KMS-11 (cell line): ENCODE results near the gene DOK5.

Source experiments
- H2AFZ ChIP-seq: fragments of 200-600 bp; sonication (generic); 2 replicates; pipeline ENCODE4 v1.6.1; 2016; ENCODE audit warnings: antibody characterized with exemption, mixed run types, low read depth
- H3K27ac ChIP-seq: fragments of 200-600 bp; sonication (generic); 2 replicates; pipeline ENCODE4 v1.6.1; 2016; ENCODE audit warnings: mild to moderate bottlenecking, mixed run types
- H3K27me3 ChIP-seq: fragments of 200-600 bp; sonication (generic); 2 replicates; pipeline ENCODE4 v1.6.1; 2017; ENCODE audit warnings: mild to moderate bottlenecking, low read depth, mixed run types, moderate library complexity; ENCODE audit not compliant: insufficient read depth
- H3K36me3 ChIP-seq: fragments of 200-600 bp; sonication (generic); 2 replicates; pipeline ENCODE4 v1.6.1; 2017; ENCODE audit warnings: mild to moderate bottlenecking, mixed run types; ENCODE audit not compliant: insufficient read depth
- H3K4me1 ChIP-seq: fragments of 200-600 bp; sonication (generic); 2 replicates; pipeline ENCODE4 v1.6.1; 2016; ENCODE audit warnings: mild to moderate bottlenecking, low read depth, mixed run types; ENCODE audit not compliant: poor library complexity, severe bottlenecking
- H3K4me2 ChIP-seq: fragments of 200-600 bp; sonication (generic); 2 replicates; pipeline ENCODE4 v1.7.0; 2016; ENCODE audit warnings: mild to moderate bottlenecking, mixed run types
- H3K4me3 ChIP-seq: fragments of 200-600 bp; sonication (generic); IDR thresholded peaks from 2 replicates; pipeline ENCODE4 v1.6.1; 2017; ENCODE audit warnings: low read depth, low read length, mixed read lengths; ENCODE audit not compliant: insufficient read depth
- H3K79me2 ChIP-seq: fragments of 200-600 bp; sonication (generic); 2 replicates; pipeline ENCODE4 v1.6.1; 2016; ENCODE audit warnings: low read depth, mixed run types; ENCODE audit not compliant: insufficient read depth
- H3K9ac ChIP-seq: fragments of 200-600 bp; sonication (generic); 2 replicates; pipeline ENCODE4 v1.6.1; 2016; ENCODE audit warnings: mild to moderate bottlenecking, mixed run types
- H4K20me1 ChIP-seq: fragments of 200-600 bp; sonication (generic); 2 replicates; pipeline ENCODE4 v1.6.1; 2016; ENCODE audit warnings: mild to moderate bottlenecking, mixed run types; ENCODE audit not compliant: insufficient read depth
- TF ChIP-seq, protein P1 (sequence below): fragments of 200-600 bp; sonication (generic); conservative IDR thresholded peaks from 2 replicates; pipeline ENCODE4 v1.6.1; 2017; ENCODE audit warnings: low read depth, mild to moderate bottlenecking, antibody characterized with exemption, low read length, moderate library complexity, mixed read lengths

DOK5 gene

DNA sequence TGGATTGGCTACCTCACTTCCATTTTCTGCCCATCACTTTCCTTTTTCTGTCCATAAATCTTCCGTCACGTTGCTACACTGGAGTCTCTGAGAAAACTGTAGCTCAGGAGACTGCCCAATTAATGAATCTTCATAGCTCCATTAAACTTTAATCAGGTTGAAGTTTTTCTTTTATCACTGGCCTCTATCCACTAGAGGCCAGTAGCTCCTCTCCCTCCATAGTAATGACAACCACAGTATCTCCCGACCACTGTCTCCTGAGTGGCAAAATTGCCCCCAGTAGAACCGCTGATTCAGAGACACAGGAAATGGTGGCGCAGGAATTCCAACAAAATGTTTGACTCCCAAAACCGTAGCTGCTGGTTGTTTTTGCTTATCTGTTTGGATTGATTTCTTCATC, 18.4 kb upstream of the DOK5 start:
- H3K9ac ChIP-seq = no peak overlapping the region
- H3K4me2 ChIP-seq = no peak overlapping the region
- H3K4me1 ChIP-seq = no peaks in the 10 kb centered on the region
- H3K4me3 ChIP-seq = no peak overlapping the region
- no peaks in the 10 kb centered on the region for H3K79me2 ChIP-seq
- H2AFZ ChIP-seq = no peak overlapping the region
- H4K20me1 ChIP-seq = no peaks in the 10 kb centered on the region
- TF ChIP-seq, protein P1, sequence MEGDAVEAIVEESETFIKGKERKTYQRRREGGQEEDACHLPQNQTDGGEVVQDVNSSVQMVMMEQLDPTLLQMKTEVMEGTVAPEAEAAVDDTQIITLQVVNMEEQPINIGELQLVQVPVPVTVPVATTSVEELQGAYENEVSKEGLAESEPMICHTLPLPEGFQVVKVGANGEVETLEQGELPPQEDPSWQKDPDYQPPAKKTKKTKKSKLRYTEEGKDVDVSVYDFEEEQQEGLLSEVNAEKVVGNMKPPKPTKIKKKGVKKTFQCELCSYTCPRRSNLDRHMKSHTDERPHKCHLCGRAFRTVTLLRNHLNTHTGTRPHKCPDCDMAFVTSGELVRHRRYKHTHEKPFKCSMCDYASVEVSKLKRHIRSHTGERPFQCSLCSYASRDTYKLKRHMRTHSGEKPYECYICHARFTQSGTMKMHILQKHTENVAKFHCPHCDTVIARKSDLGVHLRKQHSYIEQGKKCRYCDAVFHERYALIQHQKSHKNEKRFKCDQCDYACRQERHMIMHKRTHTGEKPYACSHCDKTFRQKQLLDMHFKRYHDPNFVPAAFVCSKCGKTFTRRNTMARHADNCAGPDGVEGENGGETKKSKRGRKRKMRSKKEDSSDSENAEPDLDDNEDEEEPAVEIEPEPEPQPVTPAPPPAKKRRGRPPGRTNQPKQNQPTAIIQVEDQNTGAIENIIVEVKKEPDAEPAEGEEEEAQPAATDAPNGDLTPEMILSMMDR = no peak
- no peak overlapping the region for H3K27ac ChIP-seq
- H3K36me3 ChIP-seq = no peaks in the 10 kb centered on the region
- H3K27me3 ChIP-seq = no peaks in the 10 kb centered on the region

DNA sequence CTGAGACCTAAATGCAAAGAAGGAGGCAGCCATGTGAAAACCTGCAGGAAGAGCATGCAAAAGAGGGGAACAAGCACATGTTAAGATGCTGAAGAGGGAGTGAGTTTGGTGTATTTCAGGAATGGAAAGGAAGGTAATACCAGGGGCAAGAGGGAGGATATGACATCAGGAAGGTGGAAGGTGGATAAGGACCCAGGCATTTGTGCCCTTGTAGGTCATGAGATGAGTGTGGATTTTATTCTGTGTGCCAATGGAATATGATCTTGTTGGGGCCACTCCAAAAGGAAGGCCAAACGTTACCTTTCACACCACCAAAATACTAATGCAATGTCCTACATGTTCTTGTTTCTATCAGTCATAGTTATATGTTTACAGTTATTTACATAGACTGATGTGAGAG, 17.2 kb upstream of the DOK5 start:
- Histone ChIP-seq H2AFZ (no peak overlapping the region), H4K20me1 (no peaks in the 10 kb centered on the region), H3K9ac (no peak overlapping the region), H3K79me2 (no peaks in the 10 kb centered on the region), H3K36me3 (no peaks in the 10 kb centered on the region), H3K4me2 (no peak overlapping the region), H3K4me1 (no peaks in the 10 kb centered on the region), H3K4me3 (no peak overlapping the region), H3K27me3 (no peaks in the 10 kb centered on the region), H3K27ac (no peak overlapping the region)
- TF ChIP-seq, protein P1 = no peak

DNA sequence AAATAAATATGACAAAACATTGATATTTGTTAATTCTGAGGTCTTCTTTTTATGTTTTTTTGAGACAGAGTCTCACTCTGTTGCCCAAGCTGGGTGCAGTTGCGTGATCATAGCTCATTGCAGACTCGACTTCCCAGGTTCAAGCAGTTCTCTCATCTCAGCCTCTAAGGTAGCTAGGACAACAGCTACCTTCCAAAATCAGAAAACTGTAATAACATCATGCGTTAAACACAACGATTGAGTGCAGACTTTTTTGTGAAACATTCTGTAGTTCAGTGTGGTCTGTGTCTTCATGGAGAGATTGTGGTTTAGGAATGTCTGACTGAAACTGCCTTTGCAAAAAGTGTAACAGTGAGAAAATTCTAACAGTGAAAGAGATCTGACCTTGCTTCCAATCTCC, 16.1 kb upstream of the DOK5 start:
- TF ChIP-seq, protein P1 = no peak
- Histone ChIP-seq H4K20me1 (no peaks in the 10 kb centered on the region), H3K27ac (no peak overlapping the region)

DNA sequence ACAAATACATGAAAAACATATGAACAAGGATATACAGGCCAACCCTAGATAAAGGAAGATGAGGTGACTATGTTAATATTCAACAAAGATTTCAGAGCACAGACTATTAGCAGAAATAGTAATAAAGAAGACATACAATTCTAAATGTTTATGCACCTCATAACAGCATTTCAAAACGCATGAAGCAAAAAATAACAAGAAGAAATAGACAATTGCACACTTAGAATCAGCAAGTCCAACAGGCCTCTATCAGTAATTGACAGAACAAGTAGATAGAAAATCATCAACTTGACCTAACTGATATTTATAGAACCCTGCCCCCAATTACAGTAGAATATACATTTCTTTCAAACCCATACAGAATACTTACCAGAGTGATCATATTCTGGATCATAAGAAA, 11.4 kb upstream of the DOK5 start:
- no peaks in the 10 kb centered on the region for H3K4me1 ChIP-seq
- H3K27me3 ChIP-seq = no peaks in the 10 kb centered on the region
- no peak overlapping the region for H3K4me3 ChIP-seq
- no peaks in the 10 kb centered on the region for H3K36me3 ChIP-seq
- H3K4me2 ChIP-seq = no peak overlapping the region
- H2AFZ ChIP-seq = no peak overlapping the region
- no peak overlapping the region for H3K9ac ChIP-seq
- TF ChIP-seq, protein P1 = no peak
- no peaks in the 10 kb centered on the region for H3K79me2 ChIP-seq
- no peak overlapping the region for H3K27ac ChIP-seq
- no peaks in the 10 kb centered on the region for H4K20me1 ChIP-seq

More for the DNA sequence above, 16.1 kb upstream of the DOK5 start:
- no peak overlapping the region for H3K4me2 ChIP-seq
- H3K36me3 ChIP-seq = no peaks in the 10 kb centered on the region
- H2AFZ ChIP-seq = no peak overlapping the region
- no peak overlapping the region for H3K4me3 ChIP-seq
- no peaks in the 10 kb centered on the region for H3K4me1 ChIP-seq
- H3K9ac ChIP-seq = no peak overlapping the region
- no peaks in the 10 kb centered on the region for H3K79me2 ChIP-seq
- no peaks in the 10 kb centered on the region for H3K27me3 ChIP-seq
